HepG2 (cell line): Measurements from ENCODE around the gene RDH11. TPM values are rescaled to one million over a fixed set of nuclear protein-coding genes. Genes with fewer than 3 reads are reported as not detected.

Experiments
- ARID3A ChIP-seq: IDR thresholded peaks from 2 replicates; pipeline ENCODE4 v1.6.1; 2012; ENCODE audit warnings: low read depth, low read length, improper control_type of control experiment
- CREBL2 ChIP-seq: sonication (generic); formaldehyde crosslinking; IDR thresholded peaks from 2 replicates; pipeline ENCODE4 v1.8.1; 2023; ENCODE audit warnings: missing genetic modification reagents, mild to moderate bottlenecking, borderline replicate concordance
- CSRNP1 ChIP-seq: sonication (generic); formaldehyde crosslinking; IDR thresholded peaks from 2 replicates; pipeline ENCODE4 v1.8.1; 2023; ENCODE audit warnings: mild to moderate bottlenecking, missing genetic modification reagents
- DMAP1 ChIP-seq: IDR thresholded peaks from 2 replicates; pipeline ENCODE4 v1.6.1; 2016
- ELF4 ChIP-seq: sonication (generic); formaldehyde crosslinking; IDR thresholded peaks from 2 replicates; pipeline ENCODE4 v1.5.0; 2020; ENCODE audit warnings: missing genetic modification reagents, mild to moderate bottlenecking, moderate library complexity, borderline replicate concordance
- ERF ChIP-seq: IDR thresholded peaks from 2 replicates; pipeline ENCODE4 v1.6.1; 2018; ENCODE audit warnings: missing biosample characterization, missing genetic modification reagents
- MED8 ChIP-seq: sonication (generic); formaldehyde crosslinking; IDR thresholded peaks from 2 replicates; pipeline ENCODE4 v1.8.1; 2023; ENCODE audit warnings: mild to moderate bottlenecking, missing genetic modification reagents; ENCODE audit not compliant: insufficient replicate concordance
- NAIF1 ChIP-seq: sonication (generic); formaldehyde crosslinking; IDR thresholded peaks from 2 replicates; pipeline ENCODE4 v1.5.0; 2020; ENCODE audit warnings: mild to moderate bottlenecking, missing genetic modification reagents, borderline replicate concordance
- NFIC ChIP-seq: IDR thresholded peaks from 2 replicates; pipeline ENCODE4 v1.6.1; 2012; ENCODE audit warnings: mild to moderate bottlenecking, low read length, inconsistent platforms
- RFX1 ChIP-seq: fragments of 450-650 bp; IDR thresholded peaks from 2 replicates; pipeline ENCODE4 v1.6.1; 2017
- TGIF2 ChIP-seq: IDR thresholded peaks from 2 replicates; pipeline ENCODE4 v1.6.1; 2016; ENCODE audit warnings: control low read depth, missing compliant biosample characterization
- TIGD3 ChIP-seq: sonication (generic); formaldehyde crosslinking; IDR thresholded peaks from 2 replicates; pipeline ENCODE4 v1.5.1; 2020; ENCODE audit warnings: mild to moderate bottlenecking, missing genetic modification reagents, borderline replicate concordance
- ZBTB21 ChIP-seq: sonication (generic); formaldehyde crosslinking; IDR thresholded peaks from 2 replicates; pipeline ENCODE4 v1.4.0; 2020; ENCODE audit warnings: missing genetic modification reagents
- ZBTB33 ChIP-seq: sonication (generic); formaldehyde crosslinking; IDR thresholded peaks from 2 replicates; pipeline ENCODE4 v1.4.0; 2020; ENCODE audit warnings: missing genetic modification reagents
- ZFP1 ChIP-seq: IDR thresholded peaks from 2 replicates; pipeline ENCODE4 v1.6.1; 2016
- ZMYM3 ChIP-seq: sonication (generic); formaldehyde crosslinking; IDR thresholded peaks from 2 replicates; pipeline ENCODE4 v1.5.1; 2020; ENCODE audit warnings: mild to moderate bottlenecking, missing genetic modification reagents
- ZNF562 ChIP-seq: sonication (generic); formaldehyde crosslinking; IDR thresholded peaks from 2 replicates; pipeline ENCODE4 v1.8.0; 2022; ENCODE audit warnings: missing genetic modification reagents, borderline replicate concordance
- ZNF615 ChIP-seq: sonication (generic); formaldehyde crosslinking; IDR thresholded peaks from 2 replicates; pipeline ENCODE4 v1.5.0; 2020; ENCODE audit warnings: mild to moderate bottlenecking, missing genetic modification reagents, borderline replicate concordance
- ZNF678 ChIP-seq: sonication (generic); formaldehyde crosslinking; IDR thresholded peaks from 2 replicates; pipeline ENCODE4 v1.4.0; 2020; ENCODE audit warnings: mild to moderate bottlenecking, missing genetic modification reagents
- polyA plus RNA-seq, 8 experiments: library from polyadenylated mRNA; depleted of rRNA in 3 of 8; stranded (reverse) in 7 of 8; unstranded in 1 of 8; fragments of >200 nt; fragmentation: Illumina TruSeq in 4 of 8; extraction: Trizol in 4 of 8; gene quantifications; 2 replicates each; pipeline versions ENCODE4 v1.2.1 to v1.2.3, GENCODE V29; 2011 to 2016; ENCODE audit warnings: low read depth in 4 of 8, missing spikeins in 1 of 8, mixed read lengths in 1 of 8; ENCODE audit not compliant: insufficient read depth in 1 of 8
- total RNA-seq, 5 experiments: library from RNA; depleted of rRNA; stranded (reverse); fragments of >200 nt; fragmentation: Illumina TruSeq; extraction: Trizol; gene quantifications; 2 replicates each; pipeline ENCODE4 v1.2.3, GENCODE V29; 2016; ENCODE audit warnings: low read depth in 1 of 5
- TF ChIP-seq, protein P1 (sequence below): sonication (generic); formaldehyde crosslinking; IDR thresholded peaks from 2 replicates; pipeline ENCODE4 v1.4.0; 2020; ENCODE audit warnings: missing genetic modification reagents
- TF ChIP-seq, protein P2 (sequence below): sonication (generic); formaldehyde crosslinking; IDR thresholded peaks from 2 replicates; pipeline ENCODE4 v1.4.0; 2020; ENCODE audit warnings: missing genetic modification reagents

Gene RDH11
- total and polyA plus RNA-seq, 2 of the 13 experiments (the other 11 are each of a cell fraction or from before 2014, with no cell fraction given) = 106 to 131 TPM

GRCh38 chr14:67738740-67739504 lies 43.4 kb upstream of the RDH11 start (continued):
- TF ChIP-seq, protein P1, sequence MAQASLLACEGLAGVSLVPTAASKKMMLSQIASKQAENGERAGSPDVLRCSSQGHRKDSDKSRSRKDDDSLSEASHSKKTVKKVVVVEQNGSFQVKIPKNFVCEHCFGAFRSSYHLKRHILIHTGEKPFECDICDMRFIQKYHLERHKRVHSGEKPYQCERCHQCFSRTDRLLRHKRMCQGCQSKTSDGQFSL (CRISPR knock-in tag) = no peak
- TF ChIP-seq, protein P2, sequence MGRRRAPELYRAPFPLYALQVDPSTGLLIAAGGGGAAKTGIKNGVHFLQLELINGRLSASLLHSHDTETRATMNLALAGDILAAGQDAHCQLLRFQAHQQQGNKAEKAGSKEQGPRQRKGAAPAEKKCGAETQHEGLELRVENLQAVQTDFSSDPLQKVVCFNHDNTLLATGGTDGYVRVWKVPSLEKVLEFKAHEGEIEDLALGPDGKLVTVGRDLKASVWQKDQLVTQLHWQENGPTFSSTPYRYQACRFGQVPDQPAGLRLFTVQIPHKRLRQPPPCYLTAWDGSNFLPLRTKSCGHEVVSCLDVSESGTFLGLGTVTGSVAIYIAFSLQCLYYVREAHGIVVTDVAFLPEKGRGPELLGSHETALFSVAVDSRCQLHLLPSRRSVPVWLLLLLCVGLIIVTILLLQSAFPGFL = no peak
- TF ChIP-seq NAIF1 (no peak), ZNF562 (CRISPR knock-in tag) (no peak), MED8 (CRISPR knock-in tag) (no peak), DMAP1 (CRISPR knock-in tag) (peak; percentile 73; the same call in 1 of the 2 replicates), TIGD3 (no peak), ERF (CRISPR knock-in tag) (peak; percentile 39; the same call in 1 of the 2 replicates), CREBL2 (CRISPR knock-in tag) (no peak), ZNF615 (CRISPR knock-in tag) (no peak), ZBTB21 (CRISPR knock-in tag) (peak; percentile 19; the same call in 1 of the 2 replicates), ZNF678 (CRISPR knock-in tag) (no peak), RFX1 (no peak), NFIC (peak; percentile 66; the same call in 1 of the 2 replicates), TGIF2 (CRISPR knock-in tag) (peak; percentile 65; the same call in 1 of the 2 replicates), ZMYM3 (CRISPR knock-in tag) (peak; percentile 63; the same call in 1 of the 2 replicates), ELF4 (CRISPR knock-in tag) (peak; percentile 47; the same call in 1 of the 2 replicates), ZBTB33 (0 out of 2 replicates have a peak, but pooled peaks have one; percentile 32), ZFP1 (CRISPR knock-in tag) (no peak), CSRNP1 (CRISPR knock-in tag) (0 out of 2 replicates have a peak, but pooled peaks have one; percentile 58), ARID3A (peak; percentile 55)
